AG10803 (cell line): ENCODE measurements around the gene LPP.

Source experiments
- DNase-seq: peaks from one replicate; pipeline ENCODE4 v3.0.0; 2010; ENCODE audit warnings: low read depth
- H3K4me3 ChIP-seq: 2 replicates; pipeline ENCODE4 v1.5.1; 2011; ENCODE audit warnings: mild to moderate bottlenecking, low read length, control low read depth
- TF ChIP-seq, protein P1 (sequence below): conservative IDR thresholded peaks from 2 replicates; pipeline ENCODE4 v1.5.1; 2011; ENCODE audit warnings: mild to moderate bottlenecking, low read length, control low read depth, inconsistent platforms

Gene LPP

DNA sequence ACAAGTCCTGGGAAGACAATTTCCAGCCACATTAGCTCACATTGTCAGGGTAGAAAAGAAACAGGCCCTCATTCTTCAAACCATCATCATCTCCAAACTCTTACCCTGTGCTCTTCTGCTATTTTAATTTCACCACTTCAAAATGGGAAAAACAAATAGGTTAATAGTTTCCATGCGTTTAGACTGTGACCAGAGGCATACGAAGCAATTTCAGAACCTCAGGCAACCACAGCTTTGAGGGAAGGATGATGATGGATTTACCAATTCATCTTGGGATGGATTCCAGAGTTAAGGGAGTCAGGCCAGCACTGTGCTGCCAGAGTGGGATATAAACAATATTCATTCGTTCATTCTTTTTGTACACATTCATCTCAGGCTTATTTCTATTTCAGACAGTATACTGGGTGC is 710.0 kb downstream of the LPP start:
- TF ChIP-seq, protein P1, sequence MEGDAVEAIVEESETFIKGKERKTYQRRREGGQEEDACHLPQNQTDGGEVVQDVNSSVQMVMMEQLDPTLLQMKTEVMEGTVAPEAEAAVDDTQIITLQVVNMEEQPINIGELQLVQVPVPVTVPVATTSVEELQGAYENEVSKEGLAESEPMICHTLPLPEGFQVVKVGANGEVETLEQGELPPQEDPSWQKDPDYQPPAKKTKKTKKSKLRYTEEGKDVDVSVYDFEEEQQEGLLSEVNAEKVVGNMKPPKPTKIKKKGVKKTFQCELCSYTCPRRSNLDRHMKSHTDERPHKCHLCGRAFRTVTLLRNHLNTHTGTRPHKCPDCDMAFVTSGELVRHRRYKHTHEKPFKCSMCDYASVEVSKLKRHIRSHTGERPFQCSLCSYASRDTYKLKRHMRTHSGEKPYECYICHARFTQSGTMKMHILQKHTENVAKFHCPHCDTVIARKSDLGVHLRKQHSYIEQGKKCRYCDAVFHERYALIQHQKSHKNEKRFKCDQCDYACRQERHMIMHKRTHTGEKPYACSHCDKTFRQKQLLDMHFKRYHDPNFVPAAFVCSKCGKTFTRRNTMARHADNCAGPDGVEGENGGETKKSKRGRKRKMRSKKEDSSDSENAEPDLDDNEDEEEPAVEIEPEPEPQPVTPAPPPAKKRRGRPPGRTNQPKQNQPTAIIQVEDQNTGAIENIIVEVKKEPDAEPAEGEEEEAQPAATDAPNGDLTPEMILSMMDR = no peak
- DNase-seq = peak; percentile 96
- H3K4me3 ChIP-seq = no peak overlapping the region

DNA sequence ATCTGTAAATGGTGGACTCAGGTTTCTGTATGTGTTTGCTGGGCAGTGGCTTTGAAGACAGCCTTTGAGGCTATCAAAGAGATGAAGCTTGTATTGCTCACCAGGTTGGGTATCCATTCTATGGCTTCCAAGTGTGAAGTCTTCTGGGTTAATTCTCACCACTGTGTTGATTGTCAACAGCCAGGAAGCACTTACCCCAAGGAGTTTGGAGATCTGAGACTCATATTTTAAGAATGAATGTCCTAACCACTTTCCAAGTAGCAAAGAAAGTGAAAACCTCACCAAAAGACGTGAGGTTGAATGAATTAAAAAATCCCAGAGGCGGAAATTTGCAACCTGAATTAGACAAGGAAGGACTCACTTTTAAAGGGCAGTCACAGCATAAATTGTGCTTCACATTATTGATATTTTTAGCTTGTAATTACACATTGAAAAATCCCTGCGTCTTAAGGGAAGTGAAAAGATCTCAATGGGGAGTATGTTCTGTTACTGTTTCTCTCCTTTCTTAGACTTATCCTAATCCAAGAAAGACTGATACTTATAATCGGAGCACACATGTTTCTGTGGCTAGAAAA is 713.8 kb downstream of the LPP start:
- H3K4me3 ChIP-seq = no peak overlapping the region
- no peak for DNase-seq
- TF ChIP-seq, protein P1 = no peak

DNA sequence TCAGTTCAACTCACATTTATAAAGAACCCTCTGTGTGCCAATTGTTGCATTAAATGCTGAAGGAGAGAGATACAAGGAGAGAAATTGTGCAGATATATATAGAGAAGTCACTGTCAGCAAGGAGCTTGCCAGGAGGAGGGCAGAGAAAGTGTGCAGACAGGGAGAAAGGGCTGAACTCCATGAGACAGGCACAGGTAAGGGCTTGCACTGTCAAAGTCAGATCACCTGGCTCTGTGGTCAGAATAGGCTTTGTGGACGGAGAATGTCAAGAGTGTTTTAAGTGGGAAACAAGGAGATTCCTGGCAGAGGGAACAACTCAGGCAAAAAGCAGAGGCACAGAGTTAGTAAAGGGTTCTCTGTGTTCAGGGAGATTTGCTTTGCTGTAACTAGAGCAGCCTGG is 714.8 kb downstream of the LPP start:
- DNase-seq = no peak
- TF ChIP-seq, protein P1 = no peak
- no peak overlapping the region for H3K4me3 ChIP-seq

GRCh38 chr3:188869628-188870027 is 715.7 kb downstream of the LPP start:
- H3K4me3 ChIP-seq = no peak overlapping the region
- TF ChIP-seq, protein P1 = no peak
- DNase-seq = no peak

DNA sequence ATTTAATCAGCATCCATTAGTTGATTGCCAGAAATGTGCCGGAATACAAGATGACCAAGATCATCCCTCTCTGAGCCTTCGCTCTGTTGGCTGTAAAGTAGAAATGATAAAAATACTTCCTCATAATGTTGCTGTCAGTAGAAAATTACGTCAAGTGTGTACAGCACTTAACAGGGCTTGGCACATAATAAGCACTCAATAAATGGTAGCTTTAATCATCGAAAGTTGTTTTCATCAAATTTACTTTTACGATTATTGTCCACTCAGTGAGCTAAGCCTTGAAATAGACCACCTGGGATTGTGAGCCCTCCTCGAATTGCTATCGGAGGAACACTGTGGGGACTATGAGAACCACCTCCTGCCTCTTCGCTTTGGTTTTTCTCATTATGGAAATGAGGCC is 716.5 kb downstream of the LPP start:
- no peak for DNase-seq
- TF ChIP-seq, protein P1 = no peak
- no peak overlapping the region for H3K4me3 ChIP-seq

GRCh38 chr3:188874576-188874975 is 720.6 kb downstream of the LPP start:
- no peak for DNase-seq
- TF ChIP-seq, protein P1 = no peak
- H3K4me3 ChIP-seq = no peak overlapping the region

DNA sequence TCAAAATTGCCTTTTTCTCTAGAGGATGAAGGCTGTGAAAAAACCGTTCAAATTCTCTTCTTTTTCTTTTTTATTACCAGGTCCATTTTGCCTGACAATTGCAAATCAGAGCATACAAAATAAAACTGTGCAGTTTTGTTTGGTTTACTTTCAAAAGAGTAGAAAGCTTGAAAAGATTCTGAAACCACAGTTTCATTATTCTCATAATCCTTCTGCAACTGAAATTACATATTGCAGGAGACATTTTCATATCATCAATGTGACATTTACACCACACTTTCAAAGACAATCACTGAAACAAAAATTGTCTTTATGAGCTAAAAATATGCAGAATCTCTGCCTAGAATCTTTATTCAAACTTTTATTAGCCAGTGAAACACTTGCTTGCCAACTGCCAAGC is 721.5 kb downstream of the LPP start:
- no peak for DNase-seq
- no peak overlapping the region for H3K4me3 ChIP-seq
- TF ChIP-seq, protein P1 = no peak
